Measurements from ENCODE around the gene C9orf72.

C9orf72 gene

DNA sequence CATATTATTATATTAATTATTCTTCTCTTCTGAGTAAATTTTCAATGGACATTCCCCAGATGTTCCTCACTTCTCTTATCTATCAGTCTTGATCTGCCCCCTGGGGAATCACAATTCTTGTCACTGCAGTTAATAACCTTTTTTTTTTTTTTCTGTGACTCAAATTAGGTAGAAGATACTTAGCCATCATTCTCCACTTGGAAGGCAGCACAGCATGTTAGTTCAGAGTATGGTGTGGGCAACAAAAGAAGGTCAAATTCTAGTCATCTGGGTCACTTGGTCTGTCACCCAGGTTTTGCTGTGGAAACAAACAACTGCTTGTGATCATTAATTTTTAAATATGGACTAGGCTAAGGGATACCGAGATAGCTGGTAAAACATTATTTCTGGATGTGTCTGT is 35.5 kb downstream of the C9orf72 start:
- no peak for DNase-seq

DNA sequence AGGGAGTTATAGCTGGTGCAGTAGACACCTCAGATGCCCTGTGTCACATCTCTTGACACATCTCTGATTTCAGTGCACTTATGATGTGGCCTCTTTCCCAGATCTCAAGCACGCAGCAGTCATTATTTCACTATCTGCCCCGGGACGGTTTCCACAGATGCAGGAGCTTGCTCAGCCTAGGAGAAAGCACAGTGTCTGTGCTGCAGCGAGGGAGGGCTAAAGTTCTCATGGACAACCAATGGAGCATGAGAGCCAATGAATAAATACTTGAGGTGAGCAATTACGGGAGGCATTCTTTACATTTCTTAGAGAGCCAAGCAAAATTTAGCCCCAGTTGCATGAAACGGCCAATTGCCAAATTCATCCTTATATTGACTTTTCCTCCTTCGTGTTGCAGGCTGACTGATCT is 36.2 kb downstream of the C9orf72 start:
- DNase-seq = no peak

DNA sequence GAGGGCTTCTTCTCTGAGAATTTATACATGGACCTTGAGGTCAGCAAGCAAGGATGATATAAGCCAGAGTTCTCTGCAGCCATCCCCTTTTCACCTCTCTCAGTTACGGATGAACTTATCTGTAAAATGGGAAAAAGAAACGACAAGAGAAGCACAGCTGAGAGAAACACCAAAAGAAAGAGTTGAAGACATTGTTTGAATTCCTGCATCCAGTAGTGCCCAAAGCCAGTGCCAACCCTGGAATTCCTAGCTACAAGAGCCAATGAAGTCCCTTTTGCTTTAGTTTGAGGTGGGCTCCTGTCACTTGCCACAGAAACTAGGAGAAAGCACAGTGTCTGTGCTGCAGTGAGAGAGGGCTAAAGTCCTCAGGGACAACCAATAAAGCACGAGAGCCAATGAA is 37.1 kb downstream of the C9orf72 start:
- no peak for DNase-seq

DNA sequence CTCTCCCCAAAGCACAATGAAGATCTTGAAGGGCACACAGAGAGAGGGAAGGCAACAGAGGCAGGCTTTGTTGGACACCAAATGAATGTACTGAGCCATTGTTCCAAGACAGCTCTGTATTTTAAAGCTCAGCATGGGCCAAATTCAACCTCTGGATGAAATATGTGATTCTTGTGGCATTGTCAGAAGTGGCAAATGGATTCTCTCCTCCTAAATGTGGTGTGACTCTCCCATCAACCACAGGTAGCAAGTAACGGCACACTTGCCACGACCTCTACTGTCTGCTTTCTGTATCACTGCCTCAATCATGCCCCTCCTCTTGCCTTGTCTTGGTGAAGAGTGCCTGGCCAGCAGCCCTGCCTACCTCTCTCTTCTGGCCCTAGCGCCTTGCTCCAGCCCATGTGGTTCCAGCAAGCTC is 37.6 kb downstream of the C9orf72 start:
- DNase-seq = no peak

DNA sequence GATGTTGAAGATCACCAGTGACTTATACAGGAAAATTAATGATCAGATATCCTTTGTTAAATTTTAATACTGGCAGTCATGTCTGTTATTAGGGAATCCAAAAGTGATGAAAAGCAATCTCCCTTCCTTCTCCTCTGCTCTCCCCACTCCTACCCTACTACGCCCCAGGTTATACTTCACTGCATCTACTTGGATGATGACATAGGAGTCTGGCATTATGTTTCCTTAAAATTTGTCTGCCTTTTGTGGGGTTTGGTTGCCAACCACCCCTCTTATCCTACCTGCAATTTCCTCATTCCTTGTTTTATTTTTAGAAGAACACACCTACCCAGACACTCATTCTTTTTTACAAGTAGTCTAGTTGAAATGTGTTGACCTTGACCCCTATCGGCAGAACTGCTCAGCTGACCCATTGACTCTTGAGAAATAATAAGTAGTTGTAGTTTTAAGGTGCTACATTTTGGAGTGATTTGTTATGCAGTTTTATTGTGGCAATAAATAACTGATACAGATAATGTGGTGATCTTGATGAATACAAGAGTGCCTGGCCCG is 38.5 kb downstream of the C9orf72 start:
- DNase-seq = no peak

DNA sequence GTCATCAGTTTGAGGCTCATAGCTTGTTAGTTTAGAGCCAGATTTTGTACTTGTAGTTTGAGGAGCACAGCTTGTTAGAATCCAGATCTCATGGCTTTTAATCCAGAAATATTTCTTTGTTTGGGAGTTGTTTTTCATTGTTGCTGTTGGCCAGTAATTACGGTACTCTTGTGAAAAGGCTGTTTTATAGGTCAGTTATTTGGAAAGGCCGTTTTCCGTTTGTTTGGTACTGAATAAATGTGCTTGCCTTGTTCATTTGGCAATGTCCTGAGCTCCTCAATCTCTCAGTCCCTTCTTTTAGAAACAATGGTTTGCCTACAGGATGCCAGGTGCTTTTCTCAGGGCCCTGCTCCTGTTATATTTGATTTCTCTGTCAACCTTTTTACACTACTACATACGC is 39.1 kb downstream of the C9orf72 start:
- no peak for DNase-seq

DNA sequence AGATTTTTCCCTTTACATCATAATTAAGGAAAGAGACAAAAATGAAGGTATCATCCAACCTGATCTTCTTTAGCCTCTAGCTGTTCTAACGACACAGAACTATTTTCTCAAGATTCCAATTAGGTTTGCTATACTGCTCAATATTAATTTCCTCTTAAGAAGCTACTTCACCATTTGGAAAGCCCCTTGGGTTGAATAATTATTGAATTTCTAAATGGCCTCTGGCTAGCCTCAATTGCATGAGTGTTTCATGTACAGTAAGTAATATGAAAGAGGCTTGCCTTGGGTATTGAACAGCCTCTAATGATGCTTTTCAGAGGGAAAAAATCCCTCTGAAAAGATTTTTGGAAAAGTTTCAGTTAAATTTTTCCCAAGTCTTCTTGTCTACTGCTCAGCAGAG is 40.0 kb downstream of the C9orf72 start:
- no peak for DNase-seq

DNA sequence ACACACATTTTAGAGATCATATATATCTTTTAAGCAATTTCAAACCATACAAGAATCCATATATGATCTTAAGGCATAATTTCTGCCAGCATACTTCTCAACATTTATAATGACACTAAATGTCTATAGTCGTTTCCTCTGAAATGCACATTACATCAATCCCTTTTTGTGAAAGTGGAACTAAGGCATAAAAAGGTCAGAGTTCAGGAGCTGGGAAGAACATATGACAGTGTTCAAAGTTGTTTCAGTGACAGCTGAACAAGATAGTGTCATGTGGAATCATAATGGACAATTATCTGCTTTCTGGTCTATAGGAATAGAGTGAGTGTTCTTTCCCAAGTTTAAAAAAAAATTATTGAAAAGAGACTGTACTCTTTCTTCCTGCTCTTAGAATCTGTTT is 41.2 kb downstream of the C9orf72 start:
- DNase-seq = no peak

DNA sequence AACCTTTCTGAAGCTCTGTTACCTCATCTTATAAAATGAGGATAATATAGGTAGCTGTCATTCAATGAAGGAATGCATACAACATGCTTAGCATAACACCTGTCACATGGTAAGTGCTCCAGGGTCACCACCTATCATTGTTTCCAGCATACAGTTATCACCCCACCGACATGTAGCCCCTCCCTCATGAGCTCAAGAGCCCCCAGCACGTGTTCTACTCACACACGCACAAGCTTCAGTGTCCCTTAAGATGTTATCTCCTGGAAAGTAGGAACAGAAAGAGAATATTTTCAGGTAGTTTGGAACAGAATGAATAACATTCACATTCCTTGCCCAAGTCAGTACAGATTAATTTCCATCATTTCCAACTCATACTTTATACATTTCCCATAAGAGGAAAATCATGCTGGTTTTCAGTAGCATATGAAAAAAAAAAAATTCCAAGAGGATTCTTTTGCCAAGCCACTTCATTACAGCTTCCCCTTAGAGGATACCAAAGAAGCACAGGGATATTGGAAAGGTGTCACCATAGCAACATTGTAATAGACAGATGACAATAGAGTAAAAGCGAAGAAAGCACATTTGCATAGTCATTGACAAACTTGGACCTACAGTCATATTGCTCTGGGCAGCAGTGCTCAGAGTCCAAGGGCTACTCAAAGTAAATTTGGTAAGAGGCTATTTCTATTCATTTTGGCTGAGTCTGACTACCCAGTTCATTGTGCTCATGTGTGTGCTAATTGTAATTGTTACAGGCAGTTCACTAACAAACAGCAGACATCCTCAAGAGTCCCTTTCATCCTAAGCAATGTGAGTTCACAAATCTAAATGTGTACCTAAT is 42.1 kb downstream of the C9orf72 start:
- no peak for DNase-seq

DNA sequence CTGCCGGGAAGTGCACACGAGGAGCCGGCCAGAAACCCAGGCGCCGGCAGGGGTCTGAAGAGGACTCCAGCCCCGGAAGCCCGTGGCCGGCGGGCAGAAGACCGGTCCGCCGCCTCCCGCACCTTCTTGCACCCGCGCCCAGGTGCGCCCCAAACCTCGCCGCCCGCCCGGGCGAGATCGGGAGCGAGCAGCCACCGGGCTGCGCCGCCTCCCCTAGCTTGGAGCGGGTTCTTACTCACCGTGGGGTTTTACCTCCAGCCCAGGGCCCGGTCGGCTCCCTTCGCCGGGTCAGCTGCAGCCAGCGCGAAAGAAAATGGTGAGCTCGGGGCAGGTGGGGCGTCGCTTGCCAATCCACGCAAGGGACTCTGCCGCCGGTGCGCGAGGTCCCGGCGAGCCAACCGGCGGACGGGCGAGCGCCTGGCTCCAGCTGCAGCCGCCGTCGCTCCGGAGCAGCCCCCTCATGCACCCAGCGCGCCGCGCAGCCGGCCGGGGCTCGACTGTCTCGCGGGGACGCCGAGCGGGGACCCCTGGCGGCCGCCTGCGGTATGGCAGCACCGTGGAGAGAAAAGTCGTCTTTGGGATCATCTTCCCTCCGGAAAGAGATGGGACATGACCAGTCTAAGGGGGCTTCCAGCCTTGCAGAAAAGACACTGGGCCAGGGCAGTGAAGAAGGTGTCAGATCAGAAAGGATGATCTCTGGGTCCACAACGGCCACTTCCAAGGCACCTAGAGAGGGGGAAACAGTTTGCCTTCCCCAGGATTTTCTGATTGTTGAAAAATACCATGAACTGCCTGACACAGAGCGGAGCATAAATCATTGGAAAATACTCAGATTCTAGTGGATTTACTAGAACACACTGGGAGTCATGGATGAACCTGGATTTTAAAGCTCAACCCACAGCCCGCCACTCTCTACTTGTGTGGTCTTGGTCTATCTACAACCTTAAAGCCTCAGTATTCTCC is 43.7 kb downstream of the C9orf72 start, which contains the start of gene MOB3B:
Gene MOB3B, minus strand, starts transcription at position 499 of the 963 bp plus-strand sequence. CDS start 74,264 bp downstream, outside the sequence.
- DNase-seq = peak; percentile 53

DNA sequence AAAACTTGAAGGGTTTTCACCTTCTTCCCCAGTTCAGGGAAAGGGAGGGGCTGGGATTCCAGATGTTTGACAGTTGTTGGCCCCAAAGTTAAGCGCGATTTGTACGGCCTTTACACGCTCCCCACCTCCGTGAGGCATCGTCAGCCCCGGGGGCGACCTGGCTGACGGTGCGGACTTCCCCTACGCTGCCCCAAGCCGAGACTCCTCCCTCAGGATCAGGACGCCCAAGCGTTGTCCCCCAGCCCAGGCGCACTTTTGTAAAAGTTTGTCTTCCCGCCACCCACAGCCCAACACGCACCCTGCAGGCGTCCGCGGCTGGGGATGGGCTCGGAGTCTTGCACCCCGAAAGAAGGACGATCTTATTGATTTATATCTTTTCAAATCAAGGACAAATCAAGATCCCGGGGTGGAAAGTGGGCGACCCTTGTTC is 44.4 kb downstream of the C9orf72 start:
- DNase-seq = no peak

DNA sequence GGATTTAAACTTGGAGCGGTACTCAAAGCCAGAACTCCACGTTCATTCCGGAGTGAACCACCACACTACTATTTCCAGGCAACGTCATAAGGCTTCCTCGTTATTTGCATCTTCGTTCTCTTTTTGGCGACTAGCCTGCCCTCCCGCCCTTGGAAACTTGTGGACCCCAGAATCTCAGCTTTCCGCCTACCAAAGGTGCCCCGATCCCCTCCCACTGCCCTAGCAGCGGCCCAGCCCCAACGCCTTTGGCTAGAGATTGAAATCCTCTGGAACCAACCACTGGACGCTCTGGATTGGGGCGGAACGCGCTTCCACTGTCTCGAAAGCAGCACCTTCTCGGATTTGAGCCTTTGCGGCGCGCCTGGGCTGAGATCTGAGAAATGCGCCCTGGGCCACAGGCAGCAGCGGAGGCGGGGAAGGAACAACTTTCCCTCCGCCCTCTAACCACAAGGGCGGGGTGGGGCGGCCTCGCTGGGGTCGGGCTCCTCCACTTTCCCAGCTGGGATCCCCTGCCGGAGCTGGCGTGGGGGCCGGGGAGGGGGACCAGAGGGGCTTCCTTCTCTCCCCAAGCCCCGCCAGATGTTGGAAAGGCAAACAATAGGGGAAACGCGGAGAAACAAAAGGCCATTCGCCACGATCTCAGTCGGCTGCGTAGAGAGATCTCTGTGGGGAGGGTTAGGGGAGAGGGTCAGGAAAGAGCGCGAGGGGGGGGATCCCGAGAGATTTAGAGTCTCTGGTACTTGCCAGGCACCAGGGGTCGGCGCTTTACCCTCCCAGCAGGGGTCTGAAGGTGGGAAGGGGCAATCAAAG is 45.0 kb downstream of the C9orf72 start:
- DNase-seq = no peak

DNA sequence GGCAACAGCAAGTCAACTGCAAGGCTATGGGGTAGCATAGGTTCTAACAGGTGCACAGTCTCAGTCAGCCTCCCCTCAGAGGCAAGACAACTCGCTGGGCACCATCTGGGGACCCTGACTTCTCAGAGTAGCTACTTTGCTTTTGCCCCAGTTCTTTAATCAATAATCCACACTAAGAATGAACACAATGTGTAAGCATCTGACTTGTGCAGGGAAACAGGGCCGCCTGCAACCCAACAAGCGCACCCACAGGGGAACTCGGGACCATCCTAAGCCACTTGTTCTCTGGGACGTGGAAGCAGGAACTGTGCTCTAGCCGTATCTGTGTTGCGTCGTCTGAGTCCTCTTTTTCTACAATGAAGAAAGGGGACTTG is 45.6 kb downstream of the C9orf72 start:
- DNase-seq = no peak

DNA sequence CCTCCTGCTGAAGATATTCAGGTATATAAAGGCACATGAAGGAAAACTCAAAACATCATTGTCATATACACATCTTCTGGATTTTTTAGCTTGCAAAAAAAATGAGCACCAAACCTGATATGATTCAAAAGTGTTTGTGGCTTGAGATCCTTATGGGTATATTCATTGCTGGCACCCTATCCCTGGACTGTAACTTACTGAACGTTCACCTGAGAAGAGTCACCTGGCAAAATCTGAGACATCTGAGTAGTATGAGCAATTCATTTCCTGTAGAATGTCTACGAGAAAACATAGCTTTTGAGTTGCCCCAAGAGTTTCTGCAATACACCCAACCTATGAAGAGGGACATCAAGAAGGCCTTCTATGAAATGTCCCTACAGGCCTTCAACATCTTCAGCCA is 49.0 kb downstream of the C9orf72 start, which contains the start of gene IFNK:
Gene IFNK, plus strand, starts transcription at position 55 of the 400 bp plus-strand sequence. Its CDS starts 47 bp downstream, at position 102.
- DNase-seq = no peak

DNA sequence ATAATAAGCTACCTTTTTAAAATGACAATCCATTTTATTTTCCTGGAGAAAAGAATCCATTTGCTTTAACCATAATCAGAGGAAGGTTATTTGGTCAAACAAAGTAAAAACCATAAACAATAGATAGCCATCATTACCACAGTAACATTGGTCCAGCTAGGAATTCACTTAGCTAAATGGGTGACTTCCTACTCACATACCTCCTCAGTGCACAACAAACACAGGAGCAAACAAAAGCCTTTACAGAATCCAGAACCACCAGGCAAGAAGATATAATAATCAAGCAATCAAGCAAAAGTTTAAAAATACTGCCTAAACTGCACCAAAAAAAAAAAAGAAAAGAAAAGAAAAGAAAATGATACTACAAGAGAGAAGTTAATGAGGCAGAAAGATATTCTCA is 50.1 kb downstream of the C9orf72 start:
- DNase-seq = no peak

DNA sequence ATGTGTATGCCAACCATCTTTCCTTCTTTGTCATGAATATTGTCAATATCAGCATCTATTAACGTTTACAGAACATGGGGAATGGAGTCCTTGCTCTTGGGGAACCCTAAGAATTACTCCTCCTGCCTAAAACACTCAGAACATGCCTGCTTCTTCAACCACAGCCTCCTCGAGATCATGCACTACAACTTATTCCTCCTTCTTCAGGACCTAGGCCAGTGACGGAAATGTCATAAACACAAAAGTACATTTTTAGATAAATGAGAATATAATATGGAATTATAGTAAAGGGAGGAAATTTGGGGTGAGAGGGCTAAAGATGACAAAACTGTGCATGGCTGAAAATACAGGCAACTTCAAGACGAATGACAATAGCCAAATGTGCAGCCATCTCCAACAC is 52.3 kb downstream of the C9orf72 start:
- DNase-seq = no peak

DNA sequence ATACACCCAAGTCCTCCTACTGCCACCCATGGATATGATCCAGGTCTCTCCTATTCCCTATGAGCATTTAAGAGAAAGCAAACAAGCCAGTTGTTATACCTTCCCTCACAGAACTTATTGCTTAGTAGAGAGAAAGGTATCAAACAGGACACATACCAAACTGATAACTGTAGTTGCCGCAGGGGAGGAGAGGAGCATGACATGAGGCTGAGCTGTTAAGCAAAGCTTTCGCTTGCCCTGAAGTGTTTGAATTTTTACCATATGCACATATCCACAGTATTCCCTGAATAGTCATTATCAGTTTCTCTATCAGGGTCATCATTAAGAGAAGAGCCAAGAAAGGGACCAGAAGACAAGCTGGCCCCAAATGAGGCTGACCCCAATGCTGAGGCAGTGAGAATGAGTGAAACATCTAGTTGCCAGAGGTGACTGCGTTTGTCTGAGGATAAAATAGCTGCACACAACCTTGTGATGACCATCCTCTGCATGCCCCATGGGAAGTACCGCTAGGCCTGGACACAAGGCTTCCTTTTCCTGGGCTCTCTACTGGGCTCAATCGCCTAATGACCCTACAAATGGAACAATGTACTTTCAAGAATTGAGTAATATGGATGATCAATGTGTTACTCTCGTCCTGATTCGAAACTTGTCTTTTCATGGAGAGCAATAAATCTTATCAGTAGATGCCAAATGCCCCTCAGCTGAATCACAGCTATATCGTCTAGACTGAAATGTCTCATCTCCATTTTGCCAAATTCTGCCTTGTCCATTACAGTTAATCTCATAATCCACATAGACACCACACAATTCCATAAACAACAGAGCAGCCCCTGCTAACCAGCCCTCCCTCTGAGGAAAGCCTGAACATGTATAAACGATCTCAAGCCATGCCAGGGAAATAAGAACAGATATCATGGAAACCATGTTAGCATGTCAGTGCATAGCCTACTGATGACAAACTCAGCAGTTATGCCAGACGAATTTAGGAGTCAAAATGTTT is 53.5 kb downstream of the C9orf72 start:
- DNase-seq = no peak

DNA sequence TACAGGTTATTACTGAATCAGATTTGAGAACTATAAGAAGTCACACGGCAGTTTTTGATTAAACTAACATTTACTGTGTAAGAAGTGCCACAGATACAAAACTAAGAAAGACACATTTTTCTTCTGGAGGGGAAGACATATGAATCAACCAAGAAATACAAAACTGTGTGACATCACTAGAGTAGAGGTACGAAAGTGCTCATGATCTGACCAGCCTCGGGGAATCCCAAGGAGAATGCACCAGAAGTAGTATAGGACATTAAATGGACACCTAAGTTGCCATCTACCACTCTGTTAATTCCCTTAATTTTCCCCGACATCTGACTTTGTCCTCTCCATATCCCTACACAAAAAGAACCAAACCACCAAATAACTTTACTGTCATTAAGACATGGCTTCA is 54.5 kb downstream of the C9orf72 start:
- no peak for DNase-seq

DNA sequence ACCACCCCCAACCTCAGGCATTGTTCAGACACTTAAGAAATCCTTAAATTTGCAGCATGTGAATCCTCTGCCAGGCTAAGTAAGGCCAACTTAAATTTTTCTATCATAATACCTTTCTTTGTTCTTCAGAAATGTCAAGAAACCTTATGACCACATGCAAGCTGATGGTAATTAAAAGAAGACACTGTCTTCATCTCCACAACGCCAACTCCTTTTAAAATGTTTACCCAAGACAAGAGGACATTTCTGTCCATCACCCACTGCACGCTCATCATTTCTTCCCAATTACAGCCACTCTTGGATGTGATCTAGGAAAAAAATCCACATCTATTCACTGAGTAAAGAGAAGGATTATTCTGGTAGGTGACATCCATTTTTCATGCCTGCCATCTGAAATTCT is 55.3 kb downstream of the C9orf72 start:
- no peak for DNase-seq

DNA sequence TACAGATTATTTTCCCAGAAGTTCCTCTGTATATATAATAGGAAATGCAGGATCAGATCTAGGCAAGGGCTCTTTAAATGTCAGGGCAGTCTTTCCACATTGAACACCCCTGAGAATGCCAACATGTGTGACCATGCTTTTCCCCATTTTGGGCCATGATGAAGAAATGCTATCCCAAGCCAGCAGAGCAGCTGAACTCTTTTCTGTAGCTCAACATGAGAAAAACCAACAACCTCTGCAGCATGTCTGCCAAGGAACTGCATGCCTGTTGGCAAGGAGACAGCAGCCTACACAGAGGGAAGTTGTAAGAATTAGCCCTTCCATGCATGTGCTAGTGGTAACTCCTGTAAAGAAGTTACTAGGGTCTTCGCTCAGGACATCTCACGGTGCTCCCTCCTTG is 58.7 kb downstream of the C9orf72 start:
- no peak for DNase-seq

DNA sequence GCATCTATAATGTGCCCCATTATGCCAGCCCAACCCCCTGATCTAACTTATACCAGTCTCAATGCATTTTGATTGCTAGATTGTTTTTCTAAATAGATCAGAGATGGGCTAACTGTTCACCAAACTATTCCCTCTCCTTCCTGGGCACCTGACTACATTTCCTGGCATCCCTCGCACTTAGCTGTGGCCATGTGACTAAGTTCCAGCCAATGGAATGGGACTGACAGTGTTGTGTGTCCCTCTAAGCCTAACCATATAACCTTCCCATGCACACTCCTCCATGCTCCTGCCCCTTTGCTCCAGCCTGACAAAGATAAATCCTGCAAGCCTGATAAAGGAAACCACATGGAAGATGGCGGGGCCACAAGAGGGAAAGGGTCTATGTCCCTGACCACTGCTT is 61.5 kb downstream of the C9orf72 start:
- no peak for DNase-seq
